SU-DHL-6 (cell line): ENCODE data around the gene BCL2L13.

Experiments
- CTCF ChIP-seq: fragments of 200-600 bp; sonication (generic); IDR thresholded peaks from one replicate; pipeline ENCODE4 v1.5.1; 2017; ENCODE audit warnings: antibody characterized with exemption, mild to moderate bottlenecking, low read length, moderate library complexity; ENCODE audit not compliant: insufficient read depth, poor library complexity, severe bottlenecking
- EZH2phosphoT487 ChIP-seq: fragments of 200-600 bp; sonication (generic), shearing (Covaris generic); conservative IDR thresholded peaks from 2 replicates; pipeline ENCODE4 v1.6.1; 2018; ENCODE audit warnings: mild to moderate bottlenecking, antibody characterized with exemption, low read length, moderate library complexity, mixed read lengths

GRCh38 chr22:17638432-17639246, at the start of gene BCL2L13:
- no peak for TF ChIP-seq EZH2phosphoT487
- TF ChIP-seq CTCF = no peak
